HEK293 (cell line): Measurements from ENCODE around the gene SMIM36.

Experiments
- CTCF ChIA-PET: fragments of 350-600 bp; formaldehyde crosslinking; extraction: SDS; loops from one replicate; lab custom pipeline; 2021; ENCODE audit warnings: antibody characterized with exemption; lab: Yijun Ruan, JAX
- POLR2A ChIA-PET: fragments of 300-600 bp; formaldehyde crosslinking; extraction: SDS; loops from one replicate; lab custom pipeline; 2020; ENCODE audit warnings: antibody characterized with exemption, inconsistent platforms; lab: Yijun Ruan, JAX
- H3K27ac ChIP-seq: fragments of 200-500 bp; sonication (Bioruptor generic); 2 replicates; pipeline ENCODE4 v1.5.1; 2014; ENCODE audit warnings: low read depth, low read length, control low read depth, inconsistent platforms; ENCODE audit errors: extremely low read depth
- H3K36me3 ChIP-seq, 2 experiments: fragments of 200-500 bp in 1 of 2; sonication (Bioruptor generic) in 1 of 2; 1 replicate in 1 of 2; 2 replicates in 1 of 2; pipeline ENCODE4 v1.5.1; 2014 to 2017; ENCODE audit warnings: inconsistent platforms in 2 of 2, low read length in 2 of 2; ENCODE audit not compliant: control insufficient read depth in 2 of 2, insufficient read depth in 1 of 2
- H3K4me1 ChIP-seq: fragments of 200-500 bp; sonication (Bioruptor generic); 2 replicates; pipeline ENCODE4 v1.5.1; 2014; ENCODE audit warnings: mild to moderate bottlenecking, low read length, inconsistent platforms; ENCODE audit not compliant: control insufficient read depth, insufficient read depth
- H3K4me3 ChIP-seq: 2 replicates; pipeline ENCODE4 v1.5.1; 2011; ENCODE audit warnings: low read depth, mild to moderate bottlenecking, control low read depth, low read length, moderate library complexity
- H3K9me3 ChIP-seq: fragments of 200-500 bp; sonication (Bioruptor generic); 2 replicates; pipeline ENCODE4 v1.5.1; 2014; ENCODE audit warnings: low read depth, low read length, inconsistent platforms; ENCODE audit not compliant: control insufficient read depth, insufficient read depth
- AEBP2 ChIP-seq: fragments of 450-650 bp; formaldehyde crosslinking; IDR thresholded peaks from 2 replicates; pipeline ENCODE4 v1.5.1; 2016; ENCODE audit warnings: missing biosample characterization, missing genetic modification characterization, borderline replicate concordance
- INSM2 ChIP-seq: fragments of 450-650 bp; formaldehyde crosslinking; IDR thresholded peaks from 2 replicates; pipeline ENCODE4 v1.5.1; 2016; ENCODE audit warnings: missing biosample characterization, missing genetic modification characterization
- KLF9 ChIP-seq: fragments of 450-650 bp; formaldehyde crosslinking; IDR thresholded peaks from 2 replicates; pipeline ENCODE4 v1.5.1; 2016; ENCODE audit warnings: missing biosample characterization, missing genetic modification characterization, low read depth
- MEIS1 ChIP-seq: sonication (generic); formaldehyde crosslinking; IDR thresholded peaks from 2 replicates; pipeline ENCODE4 v1.8.1; 2022; ENCODE audit warnings: missing genetic modification reagents, mild to moderate bottlenecking, borderline replicate concordance
- MYNN ChIP-seq: fragments of 450-650 bp; formaldehyde crosslinking; IDR thresholded peaks from 2 replicates; pipeline ENCODE4 v1.5.1; 2016; ENCODE audit warnings: missing biosample characterization, missing genetic modification characterization, borderline replicate concordance
- PRDM1 ChIP-seq: fragments of 450-650 bp; formaldehyde crosslinking; IDR thresholded peaks from 2 replicates; pipeline ENCODE4; 2016; ENCODE audit warnings: missing biosample characterization, missing genetic modification characterization
- PRDM10 ChIP-seq: fragments of 450-650 bp; formaldehyde crosslinking; IDR thresholded peaks from 2 replicates; pipeline ENCODE4 v1.5.1; 2016; ENCODE audit warnings: missing biosample characterization, missing genetic modification characterization
- REST ChIP-seq: fragments of 450-650 bp; formaldehyde crosslinking; IDR thresholded peaks from 2 replicates; pipeline ENCODE4 v1.5.1; 2016; ENCODE audit warnings: missing biosample characterization, missing genetic modification characterization
- SP2 ChIP-seq: fragments of 450-650 bp; formaldehyde crosslinking; IDR thresholded peaks from 2 replicates; pipeline ENCODE4 v1.5.1; 2016; ENCODE audit warnings: missing biosample characterization, missing genetic modification characterization
- TCF7L2 ChIP-seq: IDR thresholded peaks from 2 replicates; pipeline ENCODE4 v1.6.1; 2011; ENCODE audit warnings: low read depth, mild to moderate bottlenecking, inconsistent platforms, low read length, moderate library complexity, borderline replicate concordance
- ZBTB17 ChIP-seq: fragments of 450-650 bp; formaldehyde crosslinking; IDR thresholded peaks from 2 replicates; pipeline ENCODE4 v1.5.1; 2016; ENCODE audit warnings: missing biosample characterization, missing genetic modification characterization
- ZBTB48 ChIP-seq: fragments of 450-650 bp; formaldehyde crosslinking; IDR thresholded peaks from 2 replicates; pipeline ENCODE4 v1.5.1; 2016; ENCODE audit warnings: missing biosample characterization, missing genetic modification characterization
- ZBTB6 ChIP-seq: fragments of 450-650 bp; formaldehyde crosslinking; IDR thresholded peaks from 2 replicates; pipeline ENCODE4 v1.5.1; 2017; ENCODE audit warnings: missing biosample characterization, missing genetic modification characterization
- ZFP69B ChIP-seq: fragments of 450-650 bp; formaldehyde crosslinking; IDR thresholded peaks from 2 replicates; pipeline ENCODE4 v1.5.1; 2016; ENCODE audit warnings: missing biosample characterization, missing genetic modification characterization
- ZNF19 ChIP-seq: fragments of 450-650 bp; formaldehyde crosslinking; IDR thresholded peaks from 2 replicates; pipeline ENCODE4; 2016; ENCODE audit warnings: missing biosample characterization, missing genetic modification characterization, low read depth
- ZNF23 ChIP-seq: fragments of 450-650 bp; formaldehyde crosslinking; IDR thresholded peaks from 2 replicates; pipeline ENCODE4 v1.5.1; 2016; ENCODE audit warnings: missing biosample characterization, missing genetic modification characterization, borderline replicate concordance
- ZNF248 ChIP-seq: fragments of 450-650 bp; formaldehyde crosslinking; IDR thresholded peaks from 2 replicates; pipeline ENCODE4 v1.5.1; 2017; ENCODE audit warnings: missing biosample characterization, missing genetic modification characterization
- ZNF341 ChIP-seq: fragments of 450-650 bp; formaldehyde crosslinking; IDR thresholded peaks from 2 replicates; pipeline ENCODE4; 2016; ENCODE audit warnings: low read depth, missing biosample characterization, missing genetic modification characterization
- ZNF48 ChIP-seq: fragments of 450-650 bp; formaldehyde crosslinking; IDR thresholded peaks from 2 replicates; pipeline ENCODE4 v1.5.1; 2016; ENCODE audit warnings: missing biosample characterization, missing genetic modification characterization
- ZNF488 ChIP-seq: fragments of 450-650 bp; formaldehyde crosslinking; IDR thresholded peaks from 2 replicates; pipeline ENCODE4 v1.5.1; 2016; ENCODE audit warnings: missing biosample characterization, missing genetic modification characterization
- ZNF501 ChIP-seq: fragments of 450-650 bp; formaldehyde crosslinking; IDR thresholded peaks from 2 replicates; pipeline ENCODE4 v1.5.1; 2016; ENCODE audit warnings: missing biosample characterization, missing genetic modification characterization
- ZNF585B ChIP-seq: fragments of 450-650 bp; formaldehyde crosslinking; IDR thresholded peaks from 2 replicates; pipeline ENCODE4 v1.5.1; 2016; ENCODE audit warnings: missing biosample characterization, missing genetic modification characterization
- ZNF629 ChIP-seq: fragments of 450-650 bp; formaldehyde crosslinking; IDR thresholded peaks from 2 replicates; pipeline ENCODE4 v1.5.1; 2017; ENCODE audit warnings: missing biosample characterization, missing genetic modification characterization
- ZNF776 ChIP-seq: fragments of 450-650 bp; formaldehyde crosslinking; IDR thresholded peaks from 2 replicates; pipeline ENCODE4 v1.5.0; 2017; ENCODE audit warnings: missing biosample characterization, missing genetic modification characterization, borderline replicate concordance

Gene SMIM36

GRCh38 chr17:55441544-55441943, 69.7 kb downstream of the SMIM36 start:
- Histone ChIP-seq H3K9me3 (no peaks in the 10 kb centered on the region), H3K27ac (no peak overlapping the region), H3K36me3 (no peaks in the 10 kb centered on the region), H3K4me1 (peaks cover 21% of the 10 kb centered on the region), H3K4me3 (no peak overlapping the region)
- ChIA-PET POLR2A (no interaction called here), CTCF (interaction anchor here (1.4 kb wide), 1 partner anchor 73 kb away, joined by 3 read pairs; no protein-coding TSS in a partner anchor)
- no peak for TF ChIP-seq ZFP69B
- no peak for TF ChIP-seq ZNF488
- TF ChIP-seq ZBTB6 (tag by site-specific recombination) = no peak
- TF ChIP-seq PRDM1 (tag by site-specific recombination) = no peak
- TF ChIP-seq ZNF23 (tag by site-specific recombination) = no peak
- TF ChIP-seq ZNF19 (tag by site-specific recombination) = no peak
- no peak for TF ChIP-seq ZNF629 (tag by site-specific recombination)
- TF ChIP-seq MEIS1 (CRISPR knock-in tag) = no peak
- no peak for TF ChIP-seq ZNF248 (tag by site-specific recombination)
- TF ChIP-seq ZBTB48 = no peak
- no peak for TF ChIP-seq ZNF48
- no peak for TF ChIP-seq MYNN

GRCh38 chr17:55440391-55440790, 70.9 kb downstream of the SMIM36 start:
- H3K9me3 ChIP-seq = no peaks in the 10 kb centered on the region
- no peaks in the 10 kb centered on the region for H3K36me3 ChIP-seq
- peaks cover 17% of the 10 kb centered on the region for H3K4me1 ChIP-seq
- no peak overlapping the region for H3K4me3 ChIP-seq
- H3K27ac ChIP-seq = no peak overlapping the region
- POLR2A ChIA-PET = no interaction called here
- CTCF ChIA-PET = interaction anchor here (1.4 kb wide), 1 partner anchor 74 kb away, joined by 3 read pairs; no protein-coding TSS in a partner anchor
- TF ChIP-seq SP2 (tag by site-specific recombination) (no peak), ZNF776 (no peak), PRDM10 (tag by site-specific recombination) (no peak), AEBP2 (tag by site-specific recombination) (no peak), TCF7L2 (no peak), ZNF501 (no peak), ZNF585B (tag by site-specific recombination) (no peak), REST (no peak), ZNF341 (no peak), KLF9 (no peak), INSM2 (no peak), ZBTB17 (tag by site-specific recombination) (no peak)
